Activated CD4-positive, alpha-beta T cell treated with anti-CD3 and anti-CD28 coated beads for 36 hours (primary cell): ENCODE data around the gene CNTNAP3. TPM values are rescaled to one million over a fixed set of nuclear protein-coding genes. Genes with fewer than 3 reads are reported as not detected.

Source experiments
- total RNA-seq, 2 experiments: library from RNA; stranded (reverse); gene quantifications; one replicate each; pipeline ENCODE4 v1.2.3, GENCODE V29; 2021

Gene CNTNAP3
- total RNA-seq, 2 experiments from 2014 or later: not detected

Other genes starting within 250 kb of the CNTNAP3 start
- gene SPATA31A1, start 67.5 kb upstream of the CNTNAP3 start, total RNA-seq: not detected